ENCODE data around the gene ANKRD34A.
A peak's percentile ranks its signal among the peaks of the same experiment; 100 is the strongest.

The ANKRD34A gene

DNA sequence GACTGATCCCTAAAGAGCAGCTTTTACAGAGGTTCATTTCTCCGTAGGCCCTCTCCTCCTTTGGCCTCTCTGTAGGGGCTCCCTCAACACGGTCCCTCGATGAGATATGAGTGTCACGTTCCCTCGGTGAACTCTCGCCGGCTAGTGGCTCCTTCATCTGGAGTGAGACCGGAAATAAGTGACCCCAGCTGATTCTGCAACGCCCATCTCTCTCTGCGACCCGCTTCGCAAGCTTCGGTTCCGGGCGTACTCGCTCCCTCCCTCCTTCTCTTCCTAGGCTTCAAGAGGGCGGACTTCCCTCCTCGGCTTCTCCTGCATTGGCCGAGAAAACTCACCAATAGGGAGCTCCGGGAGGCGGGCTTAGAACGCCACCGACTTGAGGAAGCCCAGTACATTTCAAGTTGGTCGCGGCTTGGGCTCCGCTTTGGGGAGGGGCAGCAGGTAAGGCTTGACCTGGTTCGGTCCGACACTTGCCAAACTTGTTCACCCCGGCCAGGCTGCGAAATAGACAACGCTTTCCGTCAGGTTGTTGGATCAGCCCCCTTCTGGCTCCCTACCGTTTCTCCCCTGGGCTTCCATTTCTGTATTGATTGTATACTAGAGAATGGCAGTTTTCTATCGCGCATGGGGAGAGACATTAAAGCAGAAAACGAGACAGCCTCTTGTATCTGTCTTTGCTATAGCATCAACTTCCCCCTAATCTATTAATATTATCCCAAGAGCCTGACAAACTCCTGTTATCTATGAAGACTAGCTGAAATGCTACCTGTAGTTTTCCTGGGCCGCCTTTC is at the start of gene ANKRD34A, which contains the start of gene POLR3GL:
TSS of gene ANKRD34A (minus strand) at position 248 of the 791 bp plus-strand sequence. CDS start 2,816 bp downstream, outside the sequence.
TSS of gene POLR3GL (plus strand) at position 363 of the 791 bp plus-strand sequence. CDS start 10,176 bp downstream, outside the sequence.
- Histone ChIP-seq H3K4me1 (ENCODE audit: control insufficient read depth, insufficient read depth, low read length) (peaks cover 9% of the 10 kb centered on the region), H3K36me3 (ENCODE audit: control insufficient read depth in 2 of 2, insufficient read depth in 1 of 2, low read length in 2 of 2) (no peaks in the 10 kb centered on the region), H3K9me3 (ENCODE audit: control insufficient read depth, insufficient read depth, low read depth, low read length) (no peaks in the 10 kb centered on the region), H3K27ac (ENCODE audit: extremely low read depth, low read depth, low read length) (peak within 1 kb of the TSS; percentile 16; the same call in 1 of the 2 replicates), H3K4me3 (ENCODE audit: low read depth, low read length) (peak within 1 kb of the TSS; percentile 70)
- ChIA-PET POLR2A (interaction anchor here (0.7 to 4.1 kb wide), 16 partner anchors 8 to 1207 kb away, joined by 3 to 39 read pairs (median 6); partner anchors contain the start of genes ANKRD35, PIAS3, POLR3C and PRKAB2), CTCF (interaction anchor here (0.8 to 5.0 kb wide), 9 partner anchors 10 to 119 kb away, joined by 3 to 43 read pairs (median 6); partner anchors contain the start of gene NUDT17)
- TF ChIP-seq GLIS1 (tag by site-specific recombination; IDR thresholded peaks at IDR 0.05) (no peak), KLF10 (tag by site-specific recombination; IDR thresholded peaks at IDR 0.05) (peak; percentile 41; the same call in 1 of the 2 replicates), ZBTB8A (tag by site-specific recombination; IDR thresholded peaks at IDR 0.05) (peak; percentile 34; the same call in 1 of the 2 replicates), ZFP41 (tag by site-specific recombination; IDR thresholded peaks at IDR 0.05; ENCODE audit: borderline replicate concordance) (no peak), ZNF623 (tag by site-specific recombination; IDR thresholded peaks at IDR 0.05) (no peak), ZNF311 (tag by site-specific recombination; IDR thresholded peaks at IDR 0.05; ENCODE audit: borderline replicate concordance) (no peak), ZBTB48 (tag by site-specific recombination; IDR thresholded peaks at IDR 0.05) (peak; percentile 98), ZNF223 (tag by site-specific recombination; IDR thresholded peaks at IDR 0.05) (no peak), ZNF37A (tag by site-specific recombination; IDR thresholded peaks at IDR 0.05) (no peak), ZNF404 (tag by site-specific recombination; IDR thresholded peaks at IDR 0.05) (no peak), ZNF341 (tag by site-specific recombination; IDR thresholded peaks at IDR 0.05; ENCODE audit: low read depth) (peak; percentile 95), ZNF785 (tag by site-specific recombination; IDR thresholded peaks at IDR 0.05) (no peak), ZNF658 (tag by site-specific recombination; IDR thresholded peaks at IDR 0.05) (no peak), ZNF560 (tag by site-specific recombination; IDR thresholded peaks at IDR 0.05; ENCODE audit: borderline replicate concordance) (no peak), SCRT2 (tag by site-specific recombination; IDR thresholded peaks at IDR 0.05) (no peak), SP2 (tag by site-specific recombination; IDR thresholded peaks at IDR 0.05) (peak; percentile 98), ZBTB7A (tag by site-specific recombination; IDR thresholded peaks at IDR 0.05; ENCODE audit: low read depth) (no peak), GFI1B (tag by site-specific recombination; IDR thresholded peaks at IDR 0.05) (no peak), ZNF561 (tag by site-specific recombination; IDR thresholded peaks at IDR 0.05; ENCODE audit: borderline replicate concordance) (peak; percentile 23; the same call in 1 of the 2 replicates), ZXDB (tag by site-specific recombination; IDR thresholded peaks at IDR 0.05) (peak; percentile 22; the same call in 1 of the 2 replicates), ZNF23 (tag by site-specific recombination; IDR thresholded peaks at IDR 0.05; ENCODE audit: borderline replicate concordance) (no peak)
- TF ChIP-seq, protein P1, sequence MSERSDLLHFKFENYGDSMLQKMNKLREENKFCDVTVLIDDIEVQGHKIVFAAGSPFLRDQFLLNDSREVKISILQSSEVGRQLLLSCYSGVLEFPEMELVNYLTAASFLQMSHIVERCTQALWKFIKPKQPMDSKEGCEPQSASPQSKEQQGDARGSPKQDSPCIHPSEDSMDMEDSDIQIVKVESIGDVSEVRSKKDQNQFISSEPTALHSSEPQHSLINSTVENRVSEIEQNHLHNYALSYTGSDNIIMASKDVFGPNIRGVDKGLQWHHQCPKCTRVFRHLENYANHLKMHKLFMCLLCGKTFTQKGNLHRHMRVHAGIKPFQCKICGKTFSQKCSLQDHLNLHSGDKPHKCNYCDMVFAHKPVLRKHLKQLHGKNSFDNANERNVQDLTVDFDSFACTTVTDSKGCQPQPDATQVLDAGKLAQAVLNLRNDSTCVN (tag by site-specific recombination; optimal IDR thresholded peaks at IDR 0.05): peak; percentile 24
- TF ChIP-seq, protein P2, sequence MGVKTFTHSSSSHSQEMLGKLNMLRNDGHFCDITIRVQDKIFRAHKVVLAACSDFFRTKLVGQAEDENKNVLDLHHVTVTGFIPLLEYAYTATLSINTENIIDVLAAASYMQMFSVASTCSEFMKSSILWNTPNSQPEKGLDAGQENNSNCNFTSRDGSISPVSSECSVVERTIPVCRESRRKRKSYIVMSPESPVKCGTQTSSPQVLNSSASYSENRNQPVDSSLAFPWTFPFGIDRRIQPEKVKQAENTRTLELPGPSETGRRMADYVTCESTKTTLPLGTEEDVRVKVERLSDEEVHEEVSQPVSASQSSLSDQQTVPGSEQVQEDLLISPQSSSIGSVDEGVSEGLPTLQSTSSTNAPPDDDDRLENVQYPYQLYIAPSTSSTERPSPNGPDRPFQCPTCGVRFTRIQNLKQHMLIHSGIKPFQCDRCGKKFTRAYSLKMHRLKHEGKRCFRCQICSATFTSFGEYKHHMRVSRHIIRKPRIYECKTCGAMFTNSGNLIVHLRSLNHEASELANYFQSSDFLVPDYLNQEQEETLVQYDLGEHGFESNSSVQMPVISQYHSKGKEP (tag by site-specific recombination; IDR thresholded peaks at IDR 0.05): no peak
- TF ChIP-seq, protein P3, sequence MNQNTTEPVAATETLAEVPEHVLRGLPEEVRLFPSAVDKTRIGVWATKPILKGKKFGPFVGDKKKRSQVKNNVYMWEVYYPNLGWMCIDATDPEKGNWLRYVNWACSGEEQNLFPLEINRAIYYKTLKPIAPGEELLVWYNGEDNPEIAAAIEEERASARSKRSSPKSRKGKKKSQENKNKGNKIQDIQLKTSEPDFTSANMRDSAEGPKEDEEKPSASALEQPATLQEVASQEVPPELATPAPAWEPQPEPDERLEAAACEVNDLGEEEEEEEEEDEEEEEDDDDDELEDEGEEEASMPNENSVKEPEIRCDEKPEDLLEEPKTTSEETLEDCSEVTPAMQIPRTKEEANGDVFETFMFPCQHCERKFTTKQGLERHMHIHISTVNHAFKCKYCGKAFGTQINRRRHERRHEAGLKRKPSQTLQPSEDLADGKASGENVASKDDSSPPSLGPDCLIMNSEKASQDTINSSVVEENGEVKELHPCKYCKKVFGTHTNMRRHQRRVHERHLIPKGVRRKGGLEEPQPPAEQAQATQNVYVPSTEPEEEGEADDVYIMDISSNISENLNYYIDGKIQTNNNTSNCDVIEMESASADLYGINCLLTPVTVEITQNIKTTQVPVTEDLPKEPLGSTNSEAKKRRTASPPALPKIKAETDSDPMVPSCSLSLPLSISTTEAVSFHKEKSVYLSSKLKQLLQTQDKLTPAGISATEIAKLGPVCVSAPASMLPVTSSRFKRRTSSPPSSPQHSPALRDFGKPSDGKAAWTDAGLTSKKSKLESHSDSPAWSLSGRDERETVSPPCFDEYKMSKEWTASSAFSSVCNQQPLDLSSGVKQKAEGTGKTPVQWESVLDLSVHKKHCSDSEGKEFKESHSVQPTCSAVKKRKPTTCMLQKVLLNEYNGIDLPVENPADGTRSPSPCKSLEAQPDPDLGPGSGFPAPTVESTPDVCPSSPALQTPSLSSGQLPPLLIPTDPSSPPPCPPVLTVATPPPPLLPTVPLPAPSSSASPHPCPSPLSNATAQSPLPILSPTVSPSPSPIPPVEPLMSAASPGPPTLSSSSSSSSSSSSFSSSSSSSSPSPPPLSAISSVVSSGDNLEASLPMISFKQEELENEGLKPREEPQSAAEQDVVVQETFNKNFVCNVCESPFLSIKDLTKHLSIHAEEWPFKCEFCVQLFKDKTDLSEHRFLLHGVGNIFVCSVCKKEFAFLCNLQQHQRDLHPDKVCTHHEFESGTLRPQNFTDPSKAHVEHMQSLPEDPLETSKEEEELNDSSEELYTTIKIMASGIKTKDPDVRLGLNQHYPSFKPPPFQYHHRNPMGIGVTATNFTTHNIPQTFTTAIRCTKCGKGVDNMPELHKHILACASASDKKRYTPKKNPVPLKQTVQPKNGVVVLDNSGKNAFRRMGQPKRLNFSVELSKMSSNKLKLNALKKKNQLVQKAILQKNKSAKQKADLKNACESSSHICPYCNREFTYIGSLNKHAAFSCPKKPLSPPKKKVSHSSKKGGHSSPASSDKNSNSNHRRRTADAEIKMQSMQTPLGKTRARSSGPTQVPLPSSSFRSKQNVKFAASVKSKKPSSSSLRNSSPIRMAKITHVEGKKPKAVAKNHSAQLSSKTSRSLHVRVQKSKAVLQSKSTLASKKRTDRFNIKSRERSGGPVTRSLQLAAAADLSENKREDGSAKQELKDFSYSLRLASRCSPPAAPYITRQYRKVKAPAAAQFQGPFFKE (tag by site-specific recombination; IDR thresholded peaks at IDR 0.05; ENCODE audit: borderline replicate concordance): no peak
- TF ChIP-seq, protein P4, sequence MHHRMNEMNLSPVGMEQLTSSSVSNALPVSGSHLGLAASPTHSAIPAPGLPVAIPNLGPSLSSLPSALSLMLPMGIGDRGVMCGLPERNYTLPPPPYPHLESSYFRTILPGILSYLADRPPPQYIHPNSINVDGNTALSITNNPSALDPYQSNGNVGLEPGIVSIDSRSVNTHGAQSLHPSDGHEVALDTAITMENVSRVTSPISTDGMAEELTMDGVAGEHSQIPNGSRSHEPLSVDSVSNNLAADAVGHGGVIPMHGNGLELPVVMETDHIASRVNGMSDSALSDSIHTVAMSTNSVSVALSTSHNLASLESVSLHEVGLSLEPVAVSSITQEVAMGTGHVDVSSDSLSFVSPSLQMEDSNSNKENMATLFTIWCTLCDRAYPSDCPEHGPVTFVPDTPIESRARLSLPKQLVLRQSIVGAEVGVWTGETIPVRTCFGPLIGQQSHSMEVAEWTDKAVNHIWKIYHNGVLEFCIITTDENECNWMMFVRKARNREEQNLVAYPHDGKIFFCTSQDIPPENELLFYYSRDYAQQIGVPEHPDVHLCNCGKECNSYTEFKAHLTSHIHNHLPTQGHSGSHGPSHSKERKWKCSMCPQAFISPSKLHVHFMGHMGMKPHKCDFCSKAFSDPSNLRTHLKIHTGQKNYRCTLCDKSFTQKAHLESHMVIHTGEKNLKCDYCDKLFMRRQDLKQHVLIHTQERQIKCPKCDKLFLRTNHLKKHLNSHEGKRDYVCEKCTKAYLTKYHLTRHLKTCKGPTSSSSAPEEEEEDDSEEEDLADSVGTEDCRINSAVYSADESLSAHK (tag by site-specific recombination; IDR thresholded peaks at IDR 0.05): peak; percentile 75
